GM21576 (cell line): ENCODE results near the gene CLIP4.
"Not testable (repeated sequence)": the region's sequence is repeated elsewhere in the genome, so short reads cannot be mapped to it uniquely, and the experiment has no call there.

Experiments used
- ATAC-seq: cut with Tn5 transposase; IDR thresholded peaks from one replicate; pipeline ENCODE4 v1.9.1; 2021; ENCODE audit warnings: mild to moderate bottlenecking, moderate library complexity; ENCODE audit not compliant: unreplicated experiment

CLIP4 gene, protein sequence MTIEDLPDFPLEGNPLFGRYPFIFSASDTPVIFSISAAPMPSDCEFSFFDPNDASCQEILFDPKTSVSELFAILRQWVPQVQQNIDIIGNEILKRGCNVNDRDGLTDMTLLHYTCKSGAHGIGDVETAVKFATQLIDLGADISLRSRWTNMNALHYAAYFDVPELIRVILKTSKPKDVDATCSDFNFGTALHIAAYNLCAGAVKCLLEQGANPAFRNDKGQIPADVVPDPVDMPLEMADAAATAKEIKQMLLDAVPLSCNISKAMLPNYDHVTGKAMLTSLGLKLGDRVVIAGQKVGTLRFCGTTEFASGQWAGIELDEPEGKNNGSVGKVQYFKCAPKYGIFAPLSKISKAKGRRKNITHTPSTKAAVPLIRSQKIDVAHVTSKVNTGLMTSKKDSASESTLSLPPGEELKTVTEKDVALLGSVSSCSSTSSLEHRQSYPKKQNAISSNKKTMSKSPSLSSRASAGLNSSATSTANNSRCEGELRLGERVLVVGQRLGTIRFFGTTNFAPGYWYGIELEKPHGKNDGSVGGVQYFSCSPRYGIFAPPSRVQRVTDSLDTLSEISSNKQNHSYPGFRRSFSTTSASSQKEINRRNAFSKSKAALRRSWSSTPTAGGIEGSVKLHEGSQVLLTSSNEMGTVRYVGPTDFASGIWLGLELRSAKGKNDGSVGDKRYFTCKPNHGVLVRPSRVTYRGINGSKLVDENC

DNA sequence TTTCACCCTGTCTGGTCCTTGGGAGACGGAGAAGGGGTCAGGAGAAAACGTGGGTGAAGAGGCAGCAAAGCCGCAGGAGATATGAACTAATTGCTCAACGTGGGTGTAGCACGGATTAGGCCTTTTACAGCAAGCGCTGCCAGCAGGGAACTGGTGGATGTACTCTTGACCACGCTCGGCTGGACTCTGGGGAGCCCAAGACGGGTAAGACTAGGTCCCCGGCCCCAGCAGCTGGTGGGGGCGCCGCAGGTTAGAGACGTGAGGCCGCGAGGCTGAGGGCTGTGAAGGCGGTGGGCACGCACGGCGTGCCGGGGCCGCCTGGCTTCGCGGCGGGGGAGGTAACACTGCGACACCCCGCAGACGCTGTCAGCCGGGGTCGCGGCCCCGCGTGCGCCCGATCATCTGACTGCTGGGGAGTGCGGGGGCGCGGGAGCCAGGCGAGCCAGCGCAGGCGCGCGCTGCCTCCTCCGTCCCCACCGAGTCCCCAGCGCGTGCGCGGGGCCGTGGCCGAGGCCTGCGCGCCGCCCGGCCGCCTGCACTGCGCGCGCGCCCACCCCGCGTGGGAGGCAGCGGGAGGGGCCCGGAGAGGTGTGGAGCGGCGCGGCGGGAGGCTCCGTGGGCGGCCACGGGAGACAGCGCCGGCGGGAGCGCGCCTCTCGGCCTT is at the start of gene CLIP4:
TSS of gene CLIP4 (plus strand) at position 470 of the 664 bp plus-strand sequence. CDS start 5,974 bp downstream, outside the sequence.
- peak; percentile 36 for ATAC-seq

DNA sequence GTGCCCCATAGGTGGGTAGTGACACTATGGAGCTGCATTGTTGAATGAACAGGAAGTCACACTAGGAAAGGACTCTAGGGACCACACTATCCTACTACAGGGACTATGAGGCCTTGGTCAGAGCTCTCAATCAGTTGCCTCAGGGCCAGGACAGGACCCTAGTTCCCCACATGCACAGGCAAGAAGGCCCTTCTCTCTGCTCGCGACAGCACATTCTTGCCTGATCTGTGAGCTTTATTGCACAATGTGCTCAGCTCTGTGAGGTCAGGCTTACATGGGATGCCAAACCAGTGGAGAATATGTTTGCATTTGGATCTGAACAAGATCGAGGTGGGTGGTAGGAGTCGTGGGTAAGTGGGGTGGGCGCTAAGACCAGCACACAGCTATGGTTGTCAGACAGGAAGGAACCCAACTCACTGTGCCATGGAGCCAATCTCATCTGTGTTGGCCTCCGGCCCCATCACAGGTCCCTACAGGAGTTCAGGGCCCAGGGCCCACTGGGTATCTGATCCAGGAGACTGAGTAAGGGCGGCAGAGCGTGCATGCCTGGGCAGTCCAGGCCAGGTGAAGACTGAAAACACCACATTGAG is 48.8 kb upstream of the CLIP4 start:
- ATAC-seq: no peak

DNA sequence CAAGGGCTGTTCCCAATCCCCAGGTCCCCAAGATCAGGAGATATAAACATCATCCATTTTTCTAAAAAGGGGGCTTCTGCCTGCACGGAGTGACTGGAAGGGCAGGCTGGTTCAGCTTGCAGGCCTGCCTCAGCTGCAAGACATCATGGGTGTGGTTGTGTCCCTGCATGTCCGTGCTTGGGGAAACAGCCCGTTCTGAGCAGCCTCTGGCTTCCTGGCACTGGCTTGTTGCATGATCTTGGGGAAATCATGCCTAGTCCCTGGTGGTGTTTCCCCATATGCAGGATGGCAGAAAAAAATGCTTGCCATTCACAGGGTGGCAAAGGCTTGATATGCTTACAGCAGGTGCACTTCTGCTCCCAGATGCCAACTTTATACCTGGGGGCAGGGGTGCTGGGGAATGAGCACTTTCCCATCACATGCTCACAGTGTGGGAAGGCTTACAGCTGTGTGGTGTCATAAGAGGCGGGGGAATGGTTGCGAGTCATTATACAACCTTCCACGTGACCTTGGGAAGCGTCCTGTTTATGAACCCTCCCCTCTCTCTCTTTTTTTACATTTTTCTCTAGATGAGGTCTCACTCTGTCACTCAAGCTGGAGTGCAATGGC is 48.1 kb upstream of the CLIP4 start:
- ATAC-seq: no peak

DNA sequence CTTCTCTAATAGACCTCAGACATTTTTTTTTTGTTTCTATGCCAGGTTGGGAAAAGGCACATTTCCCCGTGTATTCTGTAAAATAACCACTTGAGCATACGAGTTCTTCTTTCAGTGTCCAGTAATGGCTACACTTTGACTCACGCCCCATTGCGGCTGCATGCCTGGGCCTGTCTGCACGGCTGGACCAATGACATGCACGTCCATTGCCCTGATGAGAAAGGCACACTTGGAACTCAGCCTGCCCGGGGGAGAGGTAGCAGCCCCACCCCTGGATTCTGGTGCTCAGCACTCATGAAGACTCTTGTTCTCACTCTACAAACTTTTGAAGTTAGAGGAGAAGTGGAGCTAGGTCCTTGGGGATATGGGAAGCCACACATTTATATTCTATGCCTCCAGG is 46.7 kb upstream of the CLIP4 start:
- ATAC-seq: no peak

DNA sequence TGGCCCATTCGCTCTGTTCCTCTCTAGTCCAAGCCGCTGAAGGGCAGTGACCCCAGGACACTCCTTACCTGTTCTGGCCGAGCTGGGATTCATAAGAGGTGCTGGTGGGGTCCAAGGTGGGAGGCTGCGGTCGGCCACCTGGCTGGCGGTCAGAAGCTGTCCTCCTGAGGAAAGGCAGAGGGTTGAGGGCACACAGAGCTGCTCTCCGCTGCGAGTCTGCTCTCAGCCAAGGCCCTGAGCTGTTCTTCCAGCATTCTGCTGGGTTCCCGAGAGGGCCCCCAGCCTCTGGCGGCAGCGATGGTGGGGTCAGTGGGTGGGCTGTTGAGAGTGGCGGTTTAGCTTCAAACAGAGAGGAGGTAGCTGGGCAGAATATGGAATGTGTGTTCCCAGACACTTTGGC is 44.7 kb upstream of the CLIP4 start:
- no peak for ATAC-seq

DNA sequence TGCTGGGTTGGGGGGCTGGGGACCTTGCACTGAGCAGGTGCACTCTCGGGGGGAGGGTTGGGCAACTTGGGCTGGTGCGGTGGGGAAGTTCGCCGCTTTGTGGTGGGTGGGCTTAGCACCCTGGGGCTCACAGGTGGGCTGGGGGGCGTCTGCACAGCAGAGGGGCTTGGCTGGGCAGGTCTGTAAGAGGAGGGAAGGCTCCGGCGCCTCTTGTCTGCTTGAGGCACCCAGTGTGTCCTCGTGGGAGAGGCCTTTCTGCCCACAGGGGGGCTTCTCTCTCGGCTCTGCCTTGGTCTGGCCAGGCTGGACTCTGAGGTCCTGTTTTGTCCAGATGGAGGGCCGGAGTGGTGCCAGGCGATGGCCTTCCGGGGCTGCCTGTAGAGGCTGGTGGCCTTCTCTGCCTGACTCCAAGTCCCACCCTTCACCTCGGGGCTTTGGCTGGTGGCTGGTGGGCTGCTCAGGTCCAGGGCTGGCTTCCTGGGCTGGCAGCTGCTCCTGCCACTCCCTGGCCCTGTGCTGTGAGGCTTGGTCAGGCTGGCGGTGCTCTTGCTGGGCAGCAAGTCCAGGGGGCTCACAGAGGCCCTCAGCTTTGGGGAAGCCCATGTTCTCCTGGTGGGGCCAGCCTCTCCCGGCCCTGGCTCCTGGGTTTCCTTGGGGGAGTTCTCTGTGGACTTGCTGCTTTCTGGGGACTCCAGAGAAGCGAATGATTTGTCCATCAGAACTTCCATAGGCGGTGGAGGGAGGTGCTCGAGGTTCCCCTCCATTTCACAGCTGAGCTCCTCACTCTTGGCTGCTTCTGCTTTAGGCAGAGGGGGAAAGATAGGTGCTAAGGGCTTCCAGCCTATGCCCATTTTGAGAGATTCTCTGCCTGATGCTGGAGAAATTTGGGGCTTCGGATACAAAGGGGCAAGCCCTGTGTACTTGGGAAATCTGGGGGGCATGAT is 43.9 kb upstream of the CLIP4 start:
- no peak for ATAC-seq

DNA sequence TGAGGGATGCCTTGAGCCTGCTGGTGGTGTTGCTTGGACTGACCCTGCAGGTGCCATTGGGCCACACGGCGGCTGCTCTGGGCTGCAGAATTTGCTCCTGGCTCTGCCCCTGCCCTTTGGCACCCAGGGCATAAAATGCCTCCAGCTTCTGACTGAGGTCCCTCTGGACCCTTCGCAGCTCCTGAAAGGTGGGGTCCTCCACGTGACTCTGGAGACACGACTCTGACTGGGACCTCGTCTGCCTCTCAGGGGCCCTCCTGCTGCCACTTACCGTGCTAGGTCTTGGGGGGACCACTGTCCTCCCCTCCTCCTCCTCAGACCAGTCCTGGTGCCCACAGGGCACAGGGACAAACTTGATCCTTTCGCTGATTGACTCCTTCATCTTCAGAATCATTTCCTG is 43.0 kb upstream of the CLIP4 start:
- ATAC-seq: no peak

DNA sequence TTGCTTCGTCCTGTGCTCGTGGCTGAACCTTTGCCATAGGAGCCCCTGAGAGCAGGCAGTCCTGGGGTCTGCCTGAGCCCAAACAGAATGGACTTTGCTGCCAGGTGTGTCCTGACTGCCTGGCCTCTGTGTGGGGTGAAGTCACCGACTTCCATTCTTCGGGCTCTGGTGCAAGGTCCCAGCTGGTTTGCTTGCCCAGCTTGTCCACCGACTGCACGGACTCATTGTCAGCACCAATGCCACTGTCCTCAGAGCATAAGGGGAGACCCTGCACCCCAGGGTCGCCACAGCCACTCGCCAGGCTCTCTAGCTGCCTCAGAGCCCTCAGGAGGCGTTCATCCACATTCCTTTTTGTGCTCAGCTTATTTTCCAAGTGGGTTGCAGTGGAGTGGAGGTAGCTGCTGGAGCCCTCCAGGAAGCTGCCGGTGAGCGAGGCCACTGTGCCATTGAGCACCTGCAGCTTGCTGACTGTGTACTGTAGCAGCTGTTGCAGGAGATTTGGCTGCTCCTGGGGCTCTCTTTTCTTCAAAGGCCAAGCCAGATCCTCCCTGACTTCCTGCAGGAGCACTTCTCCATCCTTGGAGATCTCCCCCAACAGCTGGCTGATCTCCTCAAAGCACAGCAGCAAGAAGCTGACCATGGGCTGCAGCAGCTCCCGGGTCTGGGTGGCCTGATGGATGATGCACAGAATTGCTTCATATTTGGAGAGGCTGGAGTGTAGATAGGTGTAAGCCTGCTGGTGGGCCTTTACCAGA is 42.1 kb upstream of the CLIP4 start:
- no peak for ATAC-seq

DNA sequence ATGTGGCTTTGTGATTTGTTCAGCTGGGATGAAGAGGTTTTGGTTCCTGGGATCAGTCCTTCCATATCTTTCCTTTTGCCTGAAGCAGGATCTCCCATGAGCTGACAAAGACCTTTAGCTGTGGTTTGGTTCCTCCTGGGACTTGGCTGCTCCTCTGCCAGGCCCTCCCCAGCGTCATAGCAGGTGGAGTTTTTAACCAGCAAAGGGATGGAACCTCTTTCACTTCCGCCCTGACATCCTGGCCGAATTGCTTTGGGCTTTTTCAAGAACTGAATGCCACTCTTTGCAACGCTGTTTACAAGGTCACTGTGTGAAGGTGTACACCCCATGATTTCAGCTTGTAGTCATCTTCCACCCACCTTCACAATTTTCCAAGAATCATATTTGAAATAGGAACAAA is 41.3 kb upstream of the CLIP4 start:
- ATAC-seq: no peak

DNA sequence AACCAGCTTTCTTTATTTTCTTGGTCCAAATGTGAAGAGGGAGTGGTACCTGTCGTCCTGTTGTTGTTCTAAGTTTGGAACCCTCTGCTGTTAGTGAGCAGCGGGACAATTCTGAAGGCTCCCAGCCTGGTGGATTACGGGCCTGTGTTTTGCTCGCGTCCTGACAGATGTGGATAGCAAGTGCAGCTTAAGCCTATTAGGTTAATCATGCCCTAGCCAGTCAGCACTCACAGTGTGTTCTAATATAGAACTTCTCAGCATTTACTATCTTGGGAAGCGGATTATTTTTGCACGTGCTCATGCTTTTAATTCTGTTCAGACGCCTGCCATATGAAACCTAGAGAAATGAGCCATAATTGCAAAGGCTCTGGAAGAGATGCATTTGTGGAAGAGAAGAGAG is 40.8 kb upstream of the CLIP4 start, which contains the start of gene PCARE:
TSS of gene PCARE (minus strand) at position 113 of the 400 bp plus-strand sequence. CDS start 262 bp downstream, outside the sequence.
- ATAC-seq: no peak

DNA sequence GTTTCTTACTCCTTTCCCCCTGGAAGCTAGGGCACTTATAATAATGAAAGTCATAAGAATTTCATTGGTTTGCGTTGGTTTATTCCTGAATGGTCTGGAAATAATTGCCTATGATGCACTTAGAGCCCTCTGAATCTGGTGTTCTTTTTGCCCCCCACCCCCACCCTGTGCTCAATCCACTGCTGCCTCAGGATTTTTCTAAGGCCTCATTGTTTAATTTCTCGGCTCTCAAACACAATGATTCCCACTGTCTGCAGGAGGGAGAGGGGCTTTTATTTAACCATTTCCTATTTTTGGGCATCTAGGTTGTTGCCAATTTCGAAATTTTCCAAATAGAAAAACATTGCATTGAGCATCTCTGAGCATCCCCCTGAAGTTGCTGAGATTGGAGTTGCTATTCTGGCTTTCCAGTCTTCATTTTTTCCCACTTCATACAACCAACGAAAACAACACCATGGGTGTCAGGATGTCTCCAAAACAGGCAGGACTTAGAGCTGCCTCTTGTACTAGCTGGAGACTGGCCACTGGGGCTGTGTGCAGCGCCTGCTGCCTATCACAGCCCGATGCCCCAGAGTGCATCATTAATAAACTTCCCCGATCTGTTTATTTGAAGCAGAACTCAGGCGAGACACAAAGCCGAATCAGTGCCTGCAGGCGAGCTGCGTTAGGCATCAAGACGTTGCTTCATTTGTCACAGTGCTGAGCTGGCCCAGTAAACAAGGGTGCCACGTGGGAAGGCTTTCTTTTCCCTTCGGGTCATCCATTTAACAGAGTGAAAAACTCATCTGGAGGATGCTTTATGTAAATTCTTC is 39.1 kb upstream of the CLIP4 start:
- no peak for ATAC-seq

DNA sequence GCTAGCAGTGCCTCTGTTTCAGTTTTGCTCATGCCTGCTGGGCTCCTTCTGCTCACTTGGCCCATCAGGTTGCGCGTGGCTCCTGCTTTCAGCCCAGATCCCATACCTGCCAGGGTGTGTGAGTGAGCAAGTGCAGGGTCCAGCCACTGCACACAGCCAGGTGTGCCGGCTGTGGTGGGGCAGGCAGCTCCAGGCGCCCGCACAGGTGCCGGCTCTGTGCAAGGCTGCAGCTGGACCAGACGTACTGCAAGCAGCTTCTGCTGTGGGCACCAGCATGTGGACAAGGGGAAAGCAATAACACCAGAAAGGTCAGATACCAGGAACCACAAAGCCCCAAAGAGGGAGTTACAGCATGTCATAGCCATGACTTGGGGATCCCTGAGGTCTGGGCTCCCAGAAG is 35.3 kb upstream of the CLIP4 start:
- ATAC-seq: no peak

DNA sequence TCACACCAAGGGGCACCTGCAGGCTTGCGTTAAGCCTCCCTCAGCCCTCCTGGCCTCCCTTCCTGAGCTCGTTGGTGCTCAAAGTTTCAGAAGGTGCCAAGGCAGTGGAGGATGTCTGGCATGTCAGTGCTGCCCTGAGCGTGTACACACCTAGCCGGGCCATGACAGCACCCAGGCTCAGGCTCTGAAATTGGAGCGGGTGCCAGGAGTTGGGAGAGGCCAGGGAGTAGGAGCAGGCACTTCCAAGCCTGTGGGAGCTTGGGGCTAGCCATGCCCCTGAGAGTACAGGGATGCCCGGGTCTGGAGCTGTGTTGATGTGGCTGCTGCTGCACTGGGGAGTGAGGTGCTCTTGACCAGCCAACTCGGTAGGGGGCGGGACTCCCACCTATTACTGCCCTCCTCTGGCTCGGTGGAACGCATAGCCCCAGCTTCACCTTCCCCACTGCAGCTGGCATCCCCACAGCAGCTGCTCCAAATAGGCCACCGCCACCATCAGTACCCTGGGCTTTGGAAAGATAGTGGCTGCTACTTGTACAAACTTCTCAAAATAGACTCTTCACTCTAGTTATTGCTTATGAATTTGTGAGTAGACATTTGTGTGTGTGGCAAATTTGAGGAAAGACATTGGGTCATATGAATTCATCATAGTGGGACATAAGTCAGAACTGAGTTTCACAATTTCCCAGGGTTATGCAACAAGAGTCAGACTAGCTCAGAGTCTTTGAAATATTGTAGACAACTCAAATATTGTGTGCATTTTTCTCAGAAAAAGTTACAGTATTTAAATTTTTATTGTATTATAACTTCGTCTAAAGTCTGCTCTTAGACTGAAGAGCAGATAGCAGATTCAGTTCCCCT is 34.1 kb upstream of the CLIP4 start:
- ATAC-seq: no peak

DNA sequence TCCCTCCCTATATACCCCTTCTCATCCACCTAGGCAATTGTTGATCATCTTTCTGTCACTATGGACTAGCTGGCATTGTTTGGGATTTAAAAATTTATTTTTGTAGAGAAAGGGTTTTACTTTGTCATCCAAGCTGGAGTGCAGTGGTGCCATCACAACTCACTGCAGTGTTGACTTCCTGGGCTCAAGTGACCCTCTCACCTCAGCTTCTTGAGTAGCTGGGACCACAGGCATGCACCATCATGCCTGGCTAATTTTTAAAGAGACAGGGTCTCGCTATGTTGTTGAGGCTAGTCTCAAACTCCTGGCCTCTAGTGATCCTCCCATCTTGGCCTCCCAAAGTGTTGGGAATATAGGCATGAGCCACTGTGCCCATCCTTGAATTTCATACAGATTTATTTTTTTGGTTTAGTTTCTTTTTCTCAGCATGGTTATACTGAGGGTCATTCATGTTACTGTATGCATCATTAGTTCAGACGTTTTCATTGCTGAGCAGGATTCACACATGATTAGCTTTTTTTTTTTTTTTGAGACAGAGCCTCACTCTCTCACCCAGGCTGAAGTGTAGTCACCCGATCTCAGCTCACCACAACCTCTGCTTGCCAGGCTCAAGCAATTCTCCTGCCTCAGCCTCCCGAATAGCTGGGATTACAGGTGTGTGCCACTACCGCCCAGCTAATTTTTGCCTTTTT is 32.3 kb upstream of the CLIP4 start:
- peak; percentile 56 for ATAC-seq

DNA sequence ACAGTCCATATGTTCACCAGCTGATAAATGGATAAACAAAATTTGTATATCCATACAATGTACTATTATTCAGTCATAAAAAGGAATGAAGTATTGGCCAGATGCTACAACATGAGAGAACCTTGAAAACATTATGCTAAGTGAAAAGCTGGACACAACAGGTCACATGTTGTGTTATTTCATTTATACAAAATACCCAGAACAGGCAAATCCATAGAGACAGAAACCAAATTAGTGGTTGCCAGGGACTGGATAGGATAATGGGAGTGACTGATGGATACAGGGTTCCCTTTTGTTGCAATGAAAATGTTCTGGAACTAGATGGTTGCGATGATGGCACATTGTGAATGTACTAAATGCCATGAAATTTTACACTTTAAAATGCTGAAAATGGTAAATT is 30.7 kb upstream of the CLIP4 start:
- ATAC-seq: no peak

DNA sequence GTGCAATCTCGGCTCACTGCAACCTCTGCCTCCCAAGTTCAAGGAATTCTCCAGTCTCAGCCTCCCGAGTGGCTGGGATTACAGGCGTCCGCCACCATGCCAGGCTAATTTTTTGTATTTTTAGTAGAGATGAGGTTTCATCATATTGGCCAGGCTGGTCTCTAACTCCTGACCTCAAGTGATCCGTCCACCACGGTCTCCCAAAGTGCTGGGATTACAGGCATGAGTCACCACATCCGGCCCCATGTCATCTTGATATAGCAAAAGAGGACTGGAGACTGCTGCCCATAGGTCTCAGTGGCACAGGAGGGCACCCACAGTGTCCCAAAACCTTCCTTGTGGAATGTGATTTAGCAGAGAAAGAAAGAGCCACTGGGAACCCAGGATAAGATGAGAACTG is 24.9 kb upstream of the CLIP4 start:
- not testable (repeated sequence) for ATAC-seq

DNA sequence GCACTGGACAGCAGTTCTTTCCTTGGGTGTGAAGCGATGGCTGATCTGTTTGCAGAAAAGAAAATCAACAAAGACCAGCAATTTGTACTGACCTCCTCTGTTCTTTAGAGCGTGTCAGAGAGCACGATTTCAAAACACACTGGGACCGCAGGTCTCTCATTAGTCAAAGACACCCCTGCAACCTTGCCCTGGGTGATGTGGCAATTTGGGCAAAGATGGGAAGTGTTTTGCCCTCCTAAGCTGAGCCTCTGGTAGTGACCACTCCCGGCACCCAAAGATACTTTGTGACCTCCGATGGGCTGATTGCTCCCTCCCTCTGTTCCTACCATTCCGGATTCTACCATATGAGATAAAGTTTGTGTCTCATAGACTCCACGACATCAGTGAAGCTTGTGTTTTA is 18.2 kb upstream of the CLIP4 start:
- ATAC-seq: no peak
